ENCODE results near the gene INTS14. TPM values are rescaled to one million over a fixed set of nuclear protein-coding genes. Genes with fewer than 3 reads are reported as not detected.
"Not testable (repeated sequence)": the region's sequence is repeated elsewhere in the genome, so short reads cannot be mapped to it uniquely, and the experiment has no call there.

Gene INTS14
- total RNA-seq, 2 experiments from 2014 or later, result 47.4 to 48.1 TPM

GRCh38 chr15:65550681-65551098 is 60.2 kb downstream of the INTS14 start:
- ChIA-PET CTCF (interaction anchor here (2.0 kb wide), 1 partner anchor 149 kb away, joined by 4 read pairs; no protein-coding TSS in a partner anchor), POLR2A (no interaction called here)
- DNase-seq (no peak), ATAC-seq (no peak)
- intact Hi-C loops (cut with micrococcal nuclease), result no loop called here
- Mint-ChIP-seq H3K4me1 (ENCODE audit: low read depth) (peaks cover 23% of the 10 kb centered on the region), H3K27ac (peak overlapping the region; percentile 34), H3K27me3 (no peaks in the 10 kb centered on the region), H3K4me3 (no peak overlapping the region), H3K36me3 (ENCODE audit: low read depth) (peaks cover 17% of the 10 kb centered on the region), H3K9me3 (peaks cover 2% of the 10 kb centered on the region)
- TF ChIP-seq CTCF (IDR thresholded peaks at IDR 0.05), result no peak

- ATAC-seq; intact Hi-C loops (cut with micrococcal nuclease); H3K27me3 Mint-ChIP-seq; H3K27ac Mint-ChIP-seq; H3K9me3 Mint-ChIP-seq; DNase-seq; H3K4me3 Mint-ChIP-seq: not testable (repeated sequence)
- ChIA-PET POLR2A (interaction anchor here (0.6 kb wide), 1 partner anchor 1650 kb away, joined by 3 read pairs; no protein-coding TSS in a partner anchor), CTCF (interaction anchor here (1.2 to 2.0 kb wide), 3 partner anchors 8 to 148 kb away, joined by 3 to 4 read pairs (median 3); no protein-coding TSS in a partner anchor)
- Mint-ChIP-seq H3K4me1 (ENCODE audit: low read depth) (peaks cover 23% of the 10 kb centered on the region), H3K36me3 (ENCODE audit: low read depth) (peaks cover 17% of the 10 kb centered on the region)
These were observed 61.6 kb downstream of the INTS14 start for GRCh38 chr15:65549288-65549687.

GRCh38 chr15:65547841-65548240 is 63.1 kb downstream of the INTS14 start:
- Mint-ChIP-seq H3K4me3 (no peak overlapping the region), H3K27ac (no peak overlapping the region), H3K9me3 (peaks cover 2% of the 10 kb centered on the region), H3K36me3 (ENCODE audit: low read depth) (peaks cover 13% of the 10 kb centered on the region), H3K27me3 (no peaks in the 10 kb centered on the region), H3K4me1 (ENCODE audit: low read depth) (peaks cover 25% of the 10 kb centered on the region)
- ChIA-PET POLR2A (no interaction called here), CTCF (no interaction called here)
- intact Hi-C loops (cut with micrococcal nuclease), result no loop called here
- DNase-seq (no peak), ATAC-seq (no peak)
- TF ChIP-seq CTCF (IDR thresholded peaks at IDR 0.05), result no peak

- no peak overlapping the region for H3K4me3 Mint-ChIP-seq
- ChIA-PET CTCF (interaction anchor here (1.0 kb wide), 1 partner anchor 8 kb away, joined by 3 read pairs; no protein-coding TSS in a partner anchor), POLR2A (no interaction called here)
- H3K36me3 Mint-ChIP-seq (ENCODE audit: low read depth), result peaks cover 8% of the 10 kb centered on the region
- no peaks in the 10 kb centered on the region for H3K27me3 Mint-ChIP-seq
- ATAC-seq (no peak), DNase-seq (no peak)
- no peak for TF ChIP-seq CTCF (IDR thresholded peaks at IDR 0.05)
- H3K27ac Mint-ChIP-seq, result no peak overlapping the region
- peaks cover 21% of the 10 kb centered on the region for H3K4me1 Mint-ChIP-seq (ENCODE audit: low read depth)
- intact Hi-C loops (cut with micrococcal nuclease), result no loop called here
- H3K9me3 Mint-ChIP-seq, result no peaks in the 10 kb centered on the region
These were observed 69.6 kb downstream of the INTS14 start for GRCh38 chr15:65541231-65541820.

- Mint-ChIP-seq H3K27me3 (no peaks in the 10 kb centered on the region), H3K36me3 (ENCODE audit: low read depth) (peaks cover 10% of the 10 kb centered on the region), H3K4me3 (no peak overlapping the region), H3K9me3 (no peaks in the 10 kb centered on the region), H3K4me1 (ENCODE audit: low read depth) (peaks cover 19% of the 10 kb centered on the region), H3K27ac (no peak overlapping the region)
- ATAC-seq, result no peak
- POLR2A ChIA-PET, result no interaction called here
- intact Hi-C loops (cut with micrococcal nuclease), result no loop called here
- no peak for DNase-seq
- TF ChIP-seq CTCF (IDR thresholded peaks at IDR 0.05), result no peak
- CTCF ChIA-PET, result interaction anchor here (1.0 to 1.9 kb wide), 2 partner anchors 9 to 22 kb away, joined by 3 to 7 read pairs; no protein-coding TSS in a partner anchor
These were observed 70.6 kb downstream of the INTS14 start for GRCh38 chr15:65540314-65540713.
